Glutamatergic neuron (in vitro differentiated cells): ENCODE measurements around the gene GNB3. TPM values are rescaled to one million over a fixed set of nuclear protein-coding genes. Genes with fewer than 3 reads are reported as not detected.
A peak's percentile ranks its signal among the peaks of the same experiment; 100 is the strongest.

Experiments used
- DNase-seq: peaks from one replicate; pipeline ENCODE4 v3.0.0; 2022
- H3K27ac Mint-ChIP-seq: one replicate; pipeline ENCODE4 v1.8.0; 2020; ENCODE audit warnings: mild to moderate bottlenecking, mixed read lengths, inconsistent platforms; ENCODE audit not compliant: unreplicated experiment
- H3K27me3 Mint-ChIP-seq: one replicate; pipeline ENCODE4 v1.8.0; 2020; ENCODE audit warnings: mild to moderate bottlenecking, moderate library complexity, mixed read lengths, inconsistent platforms; ENCODE audit not compliant: unreplicated experiment
- H3K36me3 Mint-ChIP-seq: one replicate; pipeline ENCODE4 v1.8.0; 2020; ENCODE audit warnings: mild to moderate bottlenecking, mixed read lengths, inconsistent platforms; ENCODE audit not compliant: unreplicated experiment
- H3K4me1 Mint-ChIP-seq: one replicate; pipeline ENCODE4 v1.8.0; 2020; ENCODE audit warnings: mild to moderate bottlenecking, low read depth, mixed read lengths, inconsistent platforms; ENCODE audit not compliant: unreplicated experiment
- H3K4me3 Mint-ChIP-seq: one replicate; pipeline ENCODE4 v1.8.0; 2020; ENCODE audit warnings: mild to moderate bottlenecking, mixed read lengths, inconsistent platforms; ENCODE audit not compliant: unreplicated experiment
- H3K9me3 Mint-ChIP-seq: one replicate; pipeline ENCODE4 v1.8.0; 2020; ENCODE audit warnings: mild to moderate bottlenecking, moderate library complexity, mixed read lengths, inconsistent platforms; ENCODE audit not compliant: unreplicated experiment
- total RNA-seq: library from RNA; stranded (reverse); fragmentation: NEBNext Ultra II Directional; extraction: Animal tissue kit (Norgen Biotek cat#: 25700); gene quantifications from one replicate; pipeline ENCODE4 v1.2.1, GENCODE V29; 2021; ENCODE audit not compliant: unreplicated experiment
- TF ChIP-seq, protein P1 (sequence below): fragments of 200-600 bp; sonication (generic); IDR thresholded peaks from one replicate; pipeline ENCODE4 v1.5.0; 2021; ENCODE audit not compliant: partially characterized antibody, unreplicated experiment

The GNB3 gene
- total RNA-seq, 1 donor from 2014 or later = 45.7 TPM

GRCh38 chr12:6816598-6816997 is 24.1 kb upstream of the GNB3 start:
- Mint-ChIP-seq H3K4me1 (peaks cover 25% of the 10 kb centered on the region), H3K27me3 (peaks cover 15% of the 10 kb centered on the region), H3K36me3 (no peaks in the 10 kb centered on the region), H3K9me3 (peaks cover 18% of the 10 kb centered on the region), H3K27ac (no peak overlapping the region), H3K4me3 (no peak overlapping the region)
- TF ChIP-seq, protein P1, sequence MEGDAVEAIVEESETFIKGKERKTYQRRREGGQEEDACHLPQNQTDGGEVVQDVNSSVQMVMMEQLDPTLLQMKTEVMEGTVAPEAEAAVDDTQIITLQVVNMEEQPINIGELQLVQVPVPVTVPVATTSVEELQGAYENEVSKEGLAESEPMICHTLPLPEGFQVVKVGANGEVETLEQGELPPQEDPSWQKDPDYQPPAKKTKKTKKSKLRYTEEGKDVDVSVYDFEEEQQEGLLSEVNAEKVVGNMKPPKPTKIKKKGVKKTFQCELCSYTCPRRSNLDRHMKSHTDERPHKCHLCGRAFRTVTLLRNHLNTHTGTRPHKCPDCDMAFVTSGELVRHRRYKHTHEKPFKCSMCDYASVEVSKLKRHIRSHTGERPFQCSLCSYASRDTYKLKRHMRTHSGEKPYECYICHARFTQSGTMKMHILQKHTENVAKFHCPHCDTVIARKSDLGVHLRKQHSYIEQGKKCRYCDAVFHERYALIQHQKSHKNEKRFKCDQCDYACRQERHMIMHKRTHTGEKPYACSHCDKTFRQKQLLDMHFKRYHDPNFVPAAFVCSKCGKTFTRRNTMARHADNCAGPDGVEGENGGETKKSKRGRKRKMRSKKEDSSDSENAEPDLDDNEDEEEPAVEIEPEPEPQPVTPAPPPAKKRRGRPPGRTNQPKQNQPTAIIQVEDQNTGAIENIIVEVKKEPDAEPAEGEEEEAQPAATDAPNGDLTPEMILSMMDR = no peak
- no peak for DNase-seq

- Mint-ChIP-seq H3K36me3 (no peaks in the 10 kb centered on the region), H3K4me3 (no peak overlapping the region), H3K27ac (no peak overlapping the region), H3K4me1 (peaks cover 25% of the 10 kb centered on the region), H3K9me3 (peaks cover 18% of the 10 kb centered on the region), H3K27me3 (peaks cover 15% of the 10 kb centered on the region)
- no peak for DNase-seq
- TF ChIP-seq, protein P1 = no peak
Observed at GRCh38 chr12:6817098-6817497, 23.6 kb upstream of the GNB3 start.

GRCh38 chr12:6817662-6818157 is 23.0 kb upstream of the GNB3 start:
- peaks cover 16% of the 10 kb centered on the region for H3K27me3 Mint-ChIP-seq

GRCh38 chr12:6818222-6818621 is 22.5 kb upstream of the GNB3 start:
- H3K36me3 Mint-ChIP-seq = no peaks in the 10 kb centered on the region
- no peak for DNase-seq
- H3K27me3 Mint-ChIP-seq = peaks cover 20% of the 10 kb centered on the region
- TF ChIP-seq, protein P1 = no peak
- H3K9me3 Mint-ChIP-seq = peaks cover 21% of the 10 kb centered on the region
- H3K4me3 Mint-ChIP-seq = no peak overlapping the region
- H3K27ac Mint-ChIP-seq = peak overlapping the region; percentile 29
- peaks cover 31% of the 10 kb centered on the region for H3K4me1 Mint-ChIP-seq

More at GRCh38 chr12:6817662-6818157, 23.0 kb upstream of the GNB3 start:
- DNase-seq = no peak
- TF ChIP-seq, protein P1 = no peak
- H3K27ac Mint-ChIP-seq = peak overlapping the region; percentile 29
- peak overlapping the region; percentile 1 for H3K4me3 Mint-ChIP-seq
- peaks cover 18% of the 10 kb centered on the region for H3K9me3 Mint-ChIP-seq
- peaks cover 27% of the 10 kb centered on the region for H3K4me1 Mint-ChIP-seq
- no peaks in the 10 kb centered on the region for H3K36me3 Mint-ChIP-seq

DNA sequence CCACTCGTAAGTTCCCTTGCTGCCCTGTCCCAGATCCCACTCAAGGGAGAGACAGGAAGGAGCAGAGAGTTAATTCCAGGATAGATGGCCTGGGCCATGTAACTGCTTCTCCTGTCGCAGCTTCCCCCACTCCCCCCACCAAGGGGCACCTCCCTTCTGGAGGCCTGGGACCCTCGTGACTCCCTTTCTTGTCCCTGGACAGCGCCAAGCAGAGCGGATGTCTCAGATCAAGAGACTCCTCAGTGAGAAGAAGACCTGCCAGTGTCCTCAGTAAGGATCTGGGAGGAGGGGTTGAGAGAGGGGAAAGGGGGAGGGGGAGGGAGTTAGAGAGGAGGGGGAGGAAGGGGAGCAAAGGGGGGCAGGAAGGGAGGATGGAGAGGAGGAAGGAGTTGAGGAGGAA is 22.1 kb upstream of the GNB3 start:
- no peak for DNase-seq
- Mint-ChIP-seq H3K9me3 (peaks cover 22% of the 10 kb centered on the region), H3K27ac (no peak overlapping the region), H3K4me3 (no peak overlapping the region), H3K27me3 (peaks cover 20% of the 10 kb centered on the region), H3K36me3 (no peaks in the 10 kb centered on the region), H3K4me1 (peaks cover 31% of the 10 kb centered on the region)
- TF ChIP-seq, protein P1 = no peak
